Thyroid gland (tissue), 4 donors: ENCODE data around the gene KCNJ6. TPM values are rescaled to one million over a fixed set of nuclear protein-coding genes. Genes with fewer than 3 reads are reported as not detected.

ENCODE experiments used
- DNase-seq, 2 donors: peaks; one replicate each; pipeline ENCODE4 v3.0.0-alpha.2; 2019
- H3K27ac ChIP-seq, 3 donors: fragments of 200-600 bp; sonication (generic); 1 replicate in 2 of 3; 2 replicates in 1 of 3; pipeline ENCODE4 v1.5.1; 2016 to 2019; ENCODE audit warnings: mild to moderate bottlenecking in 1 of 3, moderate library complexity in 1 of 3
- H3K27me3 ChIP-seq: fragments of 200-600 bp; sonication (generic); one replicate; pipeline ENCODE4 v1.5.1; 2019
- H3K36me3 ChIP-seq, 2 donors: fragments of 200-600 bp; sonication (generic); one replicate each; pipeline ENCODE4 v1.5.1; 2016 to 2019
- H3K4me1 ChIP-seq, 2 donors: fragments of 200-600 bp; sonication (generic); one replicate each; pipeline ENCODE4 v1.5.1; 2017 to 2019
- H3K4me3 ChIP-seq, 3 donors: fragments of 200-600 bp; sonication (generic); replicated peaks in 1 of 3; 1 replicate in 2 of 3; 2 replicates in 1 of 3; pipeline ENCODE4 v1.5.1; 2016; ENCODE audit warnings: mild to moderate bottlenecking in 1 of 3
- H3K9me3 ChIP-seq: fragments of 200-600 bp; sonication (generic); one replicate; pipeline ENCODE4 v1.5.1; 2017
- CTCF ChIP-seq, 6 experiments: fragments of 200-600 bp in 3 of 6; fragments of 450-650 bp in 3 of 6; sonication (generic) in 3 of 6; IDR thresholded peaks; one replicate each; pipeline ENCODE4 v1.5.1; 2016 to 2019; ENCODE audit warnings: antibody characterized with exemption in 6 of 6, mild to moderate bottlenecking in 2 of 6, inconsistent platforms in 1 of 6, moderate library complexity in 1 of 6
- POLR2A ChIP-seq, 2 donors: fragments of 450-650 bp; IDR thresholded peaks; one replicate each; pipeline ENCODE4 v1.6.1; 2017; ENCODE audit warnings: antibody characterized with exemption in 2 of 2, mild to moderate bottlenecking in 2 of 2, moderate library complexity in 1 of 2
- WGBS, 2 donors: methylation state at CpG; one replicate each; pipeline ENCODE4 v1.1.5; 2017; 5-methylcytosine and 5-hydroxymethylcytosine counted together
- intact Hi-C: fragments of 100-400 bp; cut with DNase I; formaldehyde crosslinking; loops from one replicate; pipeline ENCODE4 v1.15.1; 2023
- total RNA-seq, 4 donors: library from RNA; depleted of rRNA; stranded (reverse); fragments of >200 nt; gene quantifications; one replicate each; pipeline ENCODE4 v1.2.3, GENCODE V29; 2016

Gene KCNJ6
- total RNA-seq, 4 donors from 2014 or later, result not detected

- TF ChIP-seq POLR2A (IDR thresholded peaks at IDR 0.05), result no peak
- TF ChIP-seq CTCF (IDR thresholded peaks at IDR 0.05), result no peak
- intact Hi-C loops, result no loop called here
- Histone ChIP-seq H3K27me3 (no peaks in the 10 kb centered on the region), H3K4me1 (no peaks in the 10 kb centered on the region), H3K9me3 (no peaks in the 10 kb centered on the region), H3K4me3 (no peak overlapping the region), H3K27ac (no peak overlapping the region), H3K36me3 (no peaks in the 10 kb centered on the region)
- whole genome bisulfite sequencing, 2 donors, result 86 to 92% methylated on average over 5 of the region's 5 CpGs
- DNase-seq, result no peak
Observed at GRCh38 chr21:37699024-37699775, 217.1 kb downstream of the KCNJ6 start.

- H3K36me3 ChIP-seq, result no peaks in the 10 kb centered on the region
- intact Hi-C loops, result no loop called here
- TF ChIP-seq POLR2A (IDR thresholded peaks at IDR 0.05), result no peak
- H3K9me3 ChIP-seq, result no peaks in the 10 kb centered on the region
- DNase-seq, result no peak
- H3K27me3 ChIP-seq, result no peaks in the 10 kb centered on the region
- H3K4me1 ChIP-seq, result no peaks in the 10 kb centered on the region
- no peak overlapping the region for H3K27ac ChIP-seq
- no peak overlapping the region for H3K4me3 ChIP-seq
- WGBS, 2 donors, result 90 to 93% methylated on average over 3 of the region's 3 CpGs
Observed at GRCh38 chr21:37696936-37697335, 219.3 kb downstream of the KCNJ6 start.

GRCh38 chr21:37695111-37695510, 221.1 kb downstream of the KCNJ6 start:
- intact Hi-C loops, result no loop called here
- no peak for TF ChIP-seq CTCF (IDR thresholded peaks at IDR 0.05)
- TF ChIP-seq POLR2A (IDR thresholded peaks at IDR 0.05), result no peak
- H3K9me3 ChIP-seq, result no peaks in the 10 kb centered on the region
- no peak overlapping the region for H3K27ac ChIP-seq
- DNase-seq, result no peak
- no peaks in the 10 kb centered on the region for H3K27me3 ChIP-seq
- H3K4me3 ChIP-seq, result no peak overlapping the region
- no peaks in the 10 kb centered on the region for H3K36me3 ChIP-seq
- H3K4me1 ChIP-seq, result no peaks in the 10 kb centered on the region

- H3K36me3 ChIP-seq, result no peaks in the 10 kb centered on the region
- no peak overlapping the region for H3K27ac ChIP-seq
- no peak for TF ChIP-seq POLR2A (IDR thresholded peaks at IDR 0.05)
- no peak for TF ChIP-seq CTCF (IDR thresholded peaks at IDR 0.05)
- H3K4me3 ChIP-seq, result no peak overlapping the region
- DNase-seq, result no peak
- no peaks in the 10 kb centered on the region for H3K27me3 ChIP-seq
- H3K4me1 ChIP-seq, result no peaks in the 10 kb centered on the region
- H3K9me3 ChIP-seq, result no peaks in the 10 kb centered on the region
- intact Hi-C loops, result no loop called here
- 70 to 78% methylated on average over 3 of the region's 3 CpGs for WGBS, 2 donors
Observed at GRCh38 chr21:37688952-37689659, 227.2 kb downstream of the KCNJ6 start.

GRCh38 chr21:37686991-37687810, 229.1 kb downstream of the KCNJ6 start:
- H3K4me1 ChIP-seq, result no peaks in the 10 kb centered on the region
- intact Hi-C loops, result no loop called here
- TF ChIP-seq POLR2A (IDR thresholded peaks at IDR 0.05), result no peak
- no peak for TF ChIP-seq CTCF (IDR thresholded peaks at IDR 0.05)
- WGBS, 2 donors, result 65 to 76% methylated on average over 12 of the region's 12 CpGs
- H3K4me3 ChIP-seq, result no peak overlapping the region
- no peak overlapping the region for H3K27ac ChIP-seq
- H3K9me3 ChIP-seq, result no peaks in the 10 kb centered on the region
- H3K27me3 ChIP-seq, result no peaks in the 10 kb centered on the region
- DNase-seq, result no peak
- no peaks in the 10 kb centered on the region for H3K36me3 ChIP-seq
